Measurements from ENCODE around the gene ADAM12. TPM values are rescaled to one million over a fixed set of nuclear protein-coding genes. Genes with fewer than 3 reads are reported as not detected.

The ADAM12 gene
- total RNA-seq, 1 experiment from 2014 or later, result not detected

GRCh38 chr10:126421756-126422256, 33.5 kb upstream of the ADAM12 start:
- BruUV-seq (replicated peaks), result no TSS peak
- ChIA-PET POLR2A (no interaction called here), CTCF (no interaction called here), RAD21 (ENCODE audit: low non-redundant PET in 1 of 2, low total read pairs in 2 of 2, uncharacterized antibody in 2 of 2, unreplicated experiment in 2 of 2) (no interaction called here)
- TF ChIP-seq SRF (IDR thresholded peaks at IDR 0.05; ENCODE audit: low read depth) (no peak), ZBTB33 (IDR thresholded peaks at IDR 0.05; ENCODE audit: extremely low read depth, insufficient replicate concordance, low read length) (no peak), TCF7L2 (IDR thresholded peaks at IDR 0.05; ENCODE audit: borderline replicate concordance, extremely low read depth, insufficient read depth, insufficient read length) (no peak), POLR2AphosphoS5 (IDR thresholded peaks at IDR 0.05; ENCODE audit: low read depth, low read length) (no peak), REST (IDR thresholded peaks at IDR 0.05; ENCODE audit: low read depth) (no peak), EZH2 (IDR thresholded peaks at IDR 0.05) (no peak; the same call in 1 of the 2 replicates), POLR2A (IDR thresholded peaks at IDR 0.05; ENCODE audit: borderline replicate concordance, extremely low read depth, insufficient read depth, insufficient read length) (no peak), FOSL1 (IDR thresholded peaks at IDR 0.05; ENCODE audit: low read depth) (no peak), SIN3A (IDR thresholded peaks at IDR 0.05; ENCODE audit: low read depth) (no peak), JUND (IDR thresholded peaks at IDR 0.05) (no peak), CBX3 (IDR thresholded peaks at IDR 0.05; ENCODE audit: low read depth) (no peak), ELF1 (IDR thresholded peaks at IDR 0.05; ENCODE audit: borderline replicate concordance, low read depth) (no peak), EGR1 (IDR thresholded peaks at IDR 0.05; ENCODE audit: low read depth) (no peak), ATF3 (IDR thresholded peaks at IDR 0.05) (no peak), YY1 (IDR thresholded peaks at IDR 0.05; ENCODE audit: extremely low read depth, insufficient replicate concordance, low read depth, low read length) (no peak)
- Histone ChIP-seq H3K9ac (ENCODE audit: low read length) (no peak overlapping the region), H3K27ac (ENCODE audit: low read depth, low read length) (no peak overlapping the region), H3K9me3 (ENCODE audit: control insufficient read depth in 1 of 2, insufficient read depth in 1 of 2, low read depth in 1 of 2, low read length in 2 of 2) (peaks cover 0 to 5% of the 10 kb centered on the region in 2 experiments; a peak in 2 of 4 replicates), H3K4me3 (replicated peaks in 1 of 2; ENCODE audit: low read depth in 1 of 2, low read length in 2 of 2) (no peak overlapping the region), H3K36me3 (ENCODE audit: control insufficient read depth in 1 of 2, insufficient read depth in 2 of 2, low read length in 2 of 2) (no peaks in the 10 kb centered on the region), H4K20me1 (ENCODE audit: insufficient read depth) (no peaks in the 10 kb centered on the region), H3K27me3 (ENCODE audit: insufficient read depth, low read length) (peaks cover 28% of the 10 kb centered on the region), H3K4me2 (ENCODE audit: low read length) (no peak overlapping the region), H3K79me2 (ENCODE audit: insufficient read depth, low read length) (no peaks in the 10 kb centered on the region), H3K4me1 (ENCODE audit: control insufficient read depth in 1 of 2, insufficient read depth in 2 of 2, low read length in 2 of 2) (no peaks in the 10 kb centered on the region), H3K9me2 (ENCODE audit: insufficient read depth) (no peaks in the 10 kb centered on the region), H2AFZ (ENCODE audit: low read depth, low read length, poor library complexity, severe bottlenecking) (no peak overlapping the region)
- ATAC-seq, result no peak
- no peak for DNase-seq (ENCODE audit: low read depth, low spot score)
- intact Hi-C loops (cut with micrococcal nuclease), result loop anchor here (2.0 kb wide), 1 partner anchor 21 kb away; no protein-coding TSS in a partner anchor
